GM11168 (cell line): ENCODE results near the gene COL19A1.
"Not testable (repeated sequence)": the region's sequence is repeated elsewhere in the genome, so short reads cannot be mapped to it uniquely, and the experiment has no call there.

Source experiments
- in situ Hi-C: fragments of 300-500 bp; cut with MboI; formaldehyde crosslinking; loops from one replicate; pipeline ENCODE4 v1.12.0; 2022; ENCODE audit warnings: low sequenced_read_pairs; ENCODE audit not compliant: unreplicated experiment

The COL19A1 gene

GRCh38 chr6:69865126-69865525 lies 1.2 kb upstream of the COL19A1 start:
- in situ Hi-C loops = no loop called here

- in situ Hi-C loops = no loop called here
These were observed 648 bp downstream of the COL19A1 start for GRCh38 chr6:69866770-69867638.

GRCh38 chr6:69867639-69867976 lies 1.3 kb downstream of the COL19A1 start:
- in situ Hi-C loops = no loop called here

- in situ Hi-C loops = no loop called here
These were observed 2.0 kb downstream of the COL19A1 start for GRCh38 chr6:69868252-69868804.

- in situ Hi-C loops = no loop called here
These were observed 2.6 kb downstream of the COL19A1 start for GRCh38 chr6:69868961-69869360.

GRCh38 chr6:69871107-69871506 lies 4.8 kb downstream of the COL19A1 start:
- in situ Hi-C loops = no loop called here

DNA sequence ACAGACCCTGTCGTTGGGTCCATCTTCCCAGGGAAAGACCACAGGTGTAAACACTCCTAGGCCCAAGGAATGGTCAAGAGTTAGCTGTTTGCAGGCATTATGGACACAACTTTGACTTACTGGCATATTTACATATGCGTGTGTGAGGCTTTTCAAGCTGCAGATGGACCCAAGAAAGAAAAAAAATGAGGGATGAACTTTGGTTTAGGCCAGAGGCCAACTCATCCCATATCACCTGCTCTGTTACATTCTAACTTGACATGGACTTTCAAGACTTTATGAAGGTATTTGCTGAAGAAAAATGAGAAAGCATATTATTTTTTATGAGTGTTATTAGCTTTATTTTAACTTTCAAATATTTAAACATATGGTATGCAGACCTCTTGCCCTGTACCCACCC lies 6.9 kb downstream of the COL19A1 start:
- in situ Hi-C loops = no loop called here

GRCh38 chr6:69875715-69876114 lies 9.4 kb downstream of the COL19A1 start:
- in situ Hi-C loops = no loop called here

DNA sequence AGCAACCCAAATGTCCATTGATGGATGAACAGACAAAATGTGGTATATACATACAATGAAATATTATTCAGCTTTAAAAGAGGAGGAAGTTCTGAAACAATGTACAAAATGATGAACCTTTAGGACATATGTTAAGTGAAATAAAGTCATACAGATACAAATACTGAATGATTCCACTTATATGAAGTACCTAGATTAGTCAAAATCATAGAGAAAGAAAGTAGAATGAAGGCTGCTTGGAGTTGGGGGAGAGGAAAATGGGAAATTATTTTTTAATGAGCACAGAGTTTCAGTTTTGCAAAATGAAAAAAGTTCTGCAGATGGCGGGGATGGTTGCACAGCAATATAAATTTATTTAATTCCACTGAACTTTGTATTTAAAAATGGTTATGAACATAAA lies 12.4 kb downstream of the COL19A1 start:
- in situ Hi-C loops = no loop called here

DNA sequence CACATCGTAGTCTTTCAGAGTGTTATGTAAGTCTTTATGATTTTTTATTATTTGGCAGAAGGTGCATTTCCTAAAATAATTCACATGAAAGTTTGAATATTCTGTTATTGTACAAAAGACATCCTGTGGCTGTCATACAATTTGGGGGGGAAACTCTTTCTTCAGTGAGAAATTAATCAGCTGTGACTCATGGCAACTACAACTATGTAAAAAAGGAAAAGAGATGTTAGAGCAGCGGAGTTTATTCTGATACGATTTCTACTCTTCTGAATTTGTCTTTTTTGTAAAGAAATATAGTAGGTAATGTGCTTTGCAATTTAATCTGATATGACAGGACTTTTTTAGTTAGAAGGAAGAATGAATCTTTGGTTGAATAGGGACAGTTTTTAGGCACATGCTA lies 14.2 kb downstream of the COL19A1 start:
- in situ Hi-C loops = no loop called here

GRCh38 chr6:69881322-69882151 lies 15.2 kb downstream of the COL19A1 start:
- in situ Hi-C loops = no loop called here

- in situ Hi-C loops = no loop called here
These were observed 17.2 kb downstream of the COL19A1 start for GRCh38 chr6:69883551-69883950.

- in situ Hi-C loops = no loop called here
These were observed 17.9 kb downstream of the COL19A1 start for GRCh38 chr6:69884231-69884630.

DNA sequence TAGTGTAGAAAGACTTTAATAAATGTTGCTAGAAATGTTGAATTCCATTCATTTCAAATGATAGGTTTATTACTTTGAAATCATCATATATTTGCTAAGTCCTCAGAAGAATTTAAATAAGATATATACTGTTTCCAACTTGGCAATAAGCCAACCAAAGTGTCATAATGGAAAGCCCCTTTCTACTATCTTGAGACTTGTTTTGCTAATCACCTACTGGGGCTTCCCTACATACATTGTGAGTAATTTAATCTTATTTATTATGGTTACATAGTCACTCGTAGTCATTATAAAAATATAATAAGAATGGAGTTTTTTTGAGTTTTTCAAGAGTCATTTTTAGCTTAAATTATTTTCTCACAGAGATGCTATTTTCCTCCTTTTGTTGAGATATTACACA lies 20.7 kb downstream of the COL19A1 start:
- in situ Hi-C loops = no loop called here

GRCh38 chr6:69887714-69888345 lies 21.5 kb downstream of the COL19A1 start:
- in situ Hi-C loops = no loop called here

- in situ Hi-C loops = no loop called here
These were observed 22.3 kb downstream of the COL19A1 start for GRCh38 chr6:69888482-69889233.

GRCh38 chr6:69889234-69889974 lies 23.0 kb downstream of the COL19A1 start:
- in situ Hi-C loops = not testable (repeated sequence)

GRCh38 chr6:69892561-69892960 lies 26.2 kb downstream of the COL19A1 start:
- in situ Hi-C loops = not testable (repeated sequence)

- in situ Hi-C loops = not testable (repeated sequence)
These were observed 26.9 kb downstream of the COL19A1 start for GRCh38 chr6:69893266-69893665.
